Effector memory CD4-positive, alpha-beta T cell (primary cell): ENCODE measurements around the gene P2RY8.
"Not testable (repeated sequence)": the region's sequence is repeated elsewhere in the genome, so short reads cannot be mapped to it uniquely, and the experiment has no call there.

ENCODE experiments used
- DNase-seq, 3 donors: peaks; one replicate each; pipeline ENCODE4 v3.0.0-alpha.2; 2020
- H3K27ac ChIP-seq: 2 replicates; pipeline ENCODE4 v1.7.0; 2013; ENCODE audit warnings: mild to moderate bottlenecking, low read length, moderate library complexity; ENCODE audit not compliant: insufficient read depth, poor library complexity, severe bottlenecking
- H3K27me3 ChIP-seq: replicated peaks from 2 replicates; pipeline ENCODE4 v1.7.0; 2013; ENCODE audit warnings: mild to moderate bottlenecking, low read length; ENCODE audit not compliant: insufficient read depth, control insufficient read depth, poor library complexity, severe bottlenecking
- H3K36me3 ChIP-seq: 2 replicates; pipeline ENCODE4 v1.7.0; 2013; ENCODE audit warnings: mild to moderate bottlenecking, low read length, moderate library complexity; ENCODE audit not compliant: control insufficient read depth, insufficient read depth
- H3K4me1 ChIP-seq: 2 replicates; pipeline ENCODE4 v1.7.0; 2013; ENCODE audit warnings: low read length, mild to moderate bottlenecking; ENCODE audit not compliant: control insufficient read depth, insufficient read depth, poor library complexity, severe bottlenecking
- H3K4me3 ChIP-seq: 2 replicates; pipeline ENCODE4 v1.7.0; 2013; ENCODE audit warnings: low read length, low read depth, mild to moderate bottlenecking; ENCODE audit not compliant: insufficient read depth, poor library complexity, severe bottlenecking
- H3K9me3 ChIP-seq: 2 replicates; pipeline ENCODE4 v1.7.0; 2013; ENCODE audit warnings: mild to moderate bottlenecking, low read length, moderate library complexity; ENCODE audit not compliant: control insufficient read depth
- total RNA-seq, 3 donors: gene quantifications; one replicate each; lab custom pipeline; 2026; lab: John Stamatoyannopoulos, UW

The P2RY8 gene
- total RNA-seq, result 196 to 257 (median 205) reads per million in 3 donors

GRCh38 chrX:1537031-1537715 lies at the start of gene P2RY8:
Gene P2RY8 (minus strand): TSS chrX:1537185. CDS start chrX:1466558, 70,627 bp downstream.
- Histone ChIP-seq H3K9me3 (no peaks in the 10 kb centered on the region), H3K36me3 (peaks cover 3% of the 10 kb centered on the region), H3K27me3 (no peaks in the 10 kb centered on the region), H3K4me3 (peak within 1 kb of the TSS; percentile 71), H3K27ac (peak within 1 kb of the TSS; percentile 79), H3K4me1 (peaks cover 7% of the 10 kb centered on the region)
- DNase-seq, result peak; percentile 52 to 67 (median 54)

DNA sequence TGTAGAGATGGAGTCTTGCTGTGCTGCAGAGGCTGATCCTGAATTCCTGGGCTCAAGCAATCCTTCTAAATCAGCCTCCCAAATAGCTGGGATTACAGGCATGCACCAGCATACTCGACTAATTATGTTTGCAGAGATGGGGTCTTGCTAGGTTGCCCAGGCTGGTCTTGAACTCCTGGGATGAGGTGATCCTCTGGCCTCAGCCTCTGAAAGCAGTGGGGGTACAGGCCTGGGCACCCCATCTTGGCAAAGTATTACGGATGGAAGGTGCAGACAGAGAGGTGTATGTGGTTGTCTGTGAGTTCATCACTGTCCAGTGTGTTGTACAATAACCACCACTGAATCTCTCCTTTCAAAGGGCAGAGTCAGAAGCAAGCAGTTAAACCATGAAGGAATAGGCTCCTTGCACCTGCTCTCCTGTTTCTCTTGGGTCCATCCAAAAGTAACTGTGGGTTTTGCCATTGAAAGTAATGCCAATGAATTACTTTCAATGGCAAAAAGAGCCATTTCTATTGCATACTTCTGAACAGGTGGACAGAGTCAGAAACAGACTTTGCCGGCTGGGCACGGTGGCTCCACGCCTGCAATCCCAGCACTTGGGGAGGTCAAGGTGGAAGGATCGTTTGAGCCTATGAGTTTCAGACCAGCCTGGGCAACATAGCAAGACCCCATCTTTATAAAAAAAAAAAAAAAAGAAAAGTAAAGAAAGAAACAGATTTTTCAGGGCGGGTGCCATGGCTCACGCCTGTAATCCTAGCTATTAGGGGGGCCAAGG lies 47.4 kb upstream of the P2RY8 start:
- Histone ChIP-seq H3K4me1 (peaks cover 14% of the 10 kb centered on the region), H3K4me3 (no peak overlapping the region), H3K36me3 (no peaks in the 10 kb centered on the region), H3K9me3 (no peaks in the 10 kb centered on the region), H3K27me3 (no peaks in the 10 kb centered on the region), H3K27ac (no peak overlapping the region)
- no peak for DNase-seq

GRCh38 chrX:1582686-1583437 lies 45.9 kb upstream of the P2RY8 start:
- Histone ChIP-seq H3K36me3 (no peaks in the 10 kb centered on the region), H3K27ac (no peak overlapping the region), H3K4me1 (peaks cover 28% of the 10 kb centered on the region), H3K27me3 (no peaks in the 10 kb centered on the region), H3K4me3 (no peak overlapping the region), H3K9me3 (no peaks in the 10 kb centered on the region)
- peak; percentile 39 to 46 (median 40) for DNase-seq

DNA sequence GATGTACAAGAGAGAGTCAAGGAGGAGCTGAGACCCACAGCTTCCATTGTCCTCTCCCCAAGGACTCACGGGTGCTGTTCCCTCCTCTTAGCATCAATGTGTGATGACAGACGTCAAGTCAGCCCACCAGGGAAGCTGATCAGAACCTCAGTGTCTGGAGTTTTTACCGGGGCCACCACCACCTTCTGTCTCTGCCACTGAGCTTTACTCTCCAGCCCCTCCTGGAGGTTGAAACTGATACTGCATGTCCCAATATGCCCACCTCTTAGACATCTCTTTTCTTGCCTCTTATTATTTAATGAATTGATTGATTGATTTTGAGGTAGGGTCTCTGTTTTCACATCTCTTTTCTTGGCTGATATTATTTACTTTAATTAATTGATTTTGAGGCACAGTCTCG lies 44.1 kb upstream of the P2RY8 start:
- Histone ChIP-seq H3K27me3 (no peaks in the 10 kb centered on the region), H3K27ac (no peak overlapping the region), H3K9me3 (no peaks in the 10 kb centered on the region), H3K4me3 (no peak overlapping the region), H3K36me3 (no peaks in the 10 kb centered on the region), H3K4me1 (peaks cover 45% of the 10 kb centered on the region)
- DNase-seq, result peak; percentile 41 to 69 (median 45)

- H3K4me3 ChIP-seq, result no peak overlapping the region
- peaks cover 57% of the 10 kb centered on the region for H3K4me1 ChIP-seq
- H3K27ac ChIP-seq, result no peak overlapping the region
- H3K36me3 ChIP-seq, result no peaks in the 10 kb centered on the region
- DNase-seq, result no peak
- no peaks in the 10 kb centered on the region for H3K27me3 ChIP-seq
- no peaks in the 10 kb centered on the region for H3K9me3 ChIP-seq
These were observed 41.7 kb upstream of the P2RY8 start for GRCh38 chrX:1578511-1579173.

GRCh38 chrX:1577845-1578244 lies 40.9 kb upstream of the P2RY8 start:
- no peak for DNase-seq

DNA sequence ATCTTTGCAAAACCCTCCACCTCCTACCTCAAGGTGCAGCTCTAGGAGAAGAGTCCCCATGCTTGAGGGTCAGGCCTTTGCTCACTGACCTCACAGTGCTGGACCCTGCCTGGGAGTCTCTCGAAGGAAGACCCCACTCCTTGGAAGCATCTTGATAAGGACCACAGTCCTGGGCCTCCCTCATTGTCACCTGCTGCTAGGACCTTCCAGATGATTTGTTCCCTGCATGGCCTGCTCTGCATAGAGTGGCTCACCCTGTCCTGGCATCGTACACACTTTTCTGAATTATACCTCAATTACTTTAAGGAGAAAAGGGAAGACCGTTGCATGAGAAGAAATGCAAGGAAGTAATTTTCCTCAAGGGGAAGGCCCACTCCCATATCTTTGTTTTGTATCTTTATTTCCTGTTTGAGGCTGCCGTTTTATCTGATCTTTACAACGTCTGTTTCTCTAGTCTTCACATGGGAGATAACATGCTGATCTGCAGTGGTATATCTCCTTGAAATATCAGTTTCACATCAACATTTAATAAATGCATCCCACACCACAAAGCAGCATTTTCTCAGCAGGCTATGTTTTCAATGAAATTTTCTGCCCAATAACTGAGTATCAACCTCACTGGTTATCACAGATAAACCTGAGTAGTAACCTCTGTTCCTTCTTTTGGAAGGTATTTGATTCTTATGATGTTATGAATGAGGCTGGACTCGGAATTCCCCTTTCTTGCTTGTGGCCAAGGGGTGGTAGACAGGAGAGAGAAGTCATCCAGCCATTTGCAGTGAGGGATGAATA lies 39.4 kb upstream of the P2RY8 start:
- peaks cover 54% of the 10 kb centered on the region for H3K4me1 ChIP-seq
- no peaks in the 10 kb centered on the region for H3K27me3 ChIP-seq
- DNase-seq, result no peak
- H3K36me3 ChIP-seq, result no peaks in the 10 kb centered on the region
- H3K4me3 ChIP-seq, result peak overlapping the region; percentile 8
- no peaks in the 10 kb centered on the region for H3K9me3 ChIP-seq
- H3K27ac ChIP-seq, result peak overlapping the region; percentile 56

More at GRCh38 chrX:1577845-1578244, 40.9 kb upstream of the P2RY8 start:
- H3K36me3 ChIP-seq, result no peaks in the 10 kb centered on the region
- H3K9me3 ChIP-seq, result no peaks in the 10 kb centered on the region
- H3K27ac ChIP-seq, result peak overlapping the region; percentile 29
- no peaks in the 10 kb centered on the region for H3K27me3 ChIP-seq
- H3K4me3 ChIP-seq, result no peak overlapping the region
- H3K4me1 ChIP-seq, result peaks cover 53% of the 10 kb centered on the region

- H3K36me3 ChIP-seq, H3K9me3 ChIP-seq, H3K27ac ChIP-seq, DNase-seq, H3K27me3 ChIP-seq, H3K4me3 ChIP-seq: not testable (repeated sequence)
- peaks cover 56% of the 10 kb centered on the region for H3K4me1 ChIP-seq
These were observed 37.2 kb upstream of the P2RY8 start for GRCh38 chrX:1574181-1574580.
